ENCODE results near the gene RALB. TPM values are rescaled to one million over a fixed set of nuclear protein-coding genes. Genes with fewer than 3 reads are reported as not detected.

RALB gene
- 25.4 and 26.7 TPM in 2 replicates for total RNA-seq
- long read RNA-seq, transcript RALB-201 (5 exons, 2,344 nt) = major isoform, 70 of 142 reads
- long read RNA-seq, transcript RALB-203 (5 exons, 1,252 nt) = minor isoform, 47 of 142 reads
- long read RNA-seq, partial matches to known transcripts = 17 of 142 reads
- long read RNA-seq, other reads (novel, unspliced or antisense) = 7 of 142 reads

GRCh38 chr2:120252225-120253020, at the start of gene RALB:
RALB (plus strand) TSS chr2:120252852; CDS start chr2:120278665, 25,813 bp downstream.
- peaks cover 22% of the 10 kb centered on the region for H3K27me3 Mint-ChIP-seq (ENCODE audit: unreplicated experiment)
- H3K9me3 Mint-ChIP-seq (ENCODE audit: unreplicated experiment) = no peaks in the 10 kb centered on the region
- peaks cover 25% of the 10 kb centered on the region for H3K4me1 Mint-ChIP-seq (ENCODE audit: unreplicated experiment)
- peak within 1 kb of the TSS; percentile 80 for H3K27ac Mint-ChIP-seq (ENCODE audit: unreplicated experiment)
- peak within 1 kb of the TSS; percentile 99 for H3K4me3 Mint-ChIP-seq (ENCODE audit: unreplicated experiment)
- peaks cover 4% of the 10 kb centered on the region for H3K36me3 Mint-ChIP-seq (ENCODE audit: unreplicated experiment)
- DNase-seq (ENCODE audit: extremely low spot score, unreplicated experiment) = peak; percentile 99
- TF ChIP-seq CTCF (IDR thresholded peaks at IDR 0.05) = no peak

GRCh38 chr2:120203251-120204021, 49.2 kb upstream of the RALB start:
- Mint-ChIP-seq H3K4me1 (ENCODE audit: unreplicated experiment) (no peaks in the 10 kb centered on the region), H3K4me3 (ENCODE audit: unreplicated experiment) (no peak overlapping the region), H3K27me3 (ENCODE audit: unreplicated experiment) (no peaks in the 10 kb centered on the region), H3K9me3 (ENCODE audit: unreplicated experiment) (peaks cover 10% of the 10 kb centered on the region), H3K27ac (ENCODE audit: unreplicated experiment) (no peak overlapping the region), H3K36me3 (ENCODE audit: unreplicated experiment) (no peaks in the 10 kb centered on the region)
- peak; percentile 74 for DNase-seq (ENCODE audit: extremely low spot score, unreplicated experiment)
- TF ChIP-seq CTCF (IDR thresholded peaks at IDR 0.05) = no peak

GRCh38 chr2:120204022-120204405, 48.6 kb upstream of the RALB start:
- Mint-ChIP-seq H3K36me3 (ENCODE audit: unreplicated experiment) (no peaks in the 10 kb centered on the region), H3K27me3 (ENCODE audit: unreplicated experiment) (no peaks in the 10 kb centered on the region), H3K27ac (ENCODE audit: unreplicated experiment) (no peak overlapping the region), H3K4me1 (ENCODE audit: unreplicated experiment) (no peaks in the 10 kb centered on the region), H3K4me3 (ENCODE audit: unreplicated experiment) (no peak overlapping the region), H3K9me3 (ENCODE audit: unreplicated experiment) (peaks cover 4% of the 10 kb centered on the region)
- peak; percentile 73 for DNase-seq (ENCODE audit: extremely low spot score, unreplicated experiment)
- no peak for TF ChIP-seq CTCF (IDR thresholded peaks at IDR 0.05)

GRCh38 chr2:120204417-120204816, 48.2 kb upstream of the RALB start:
- Mint-ChIP-seq H3K9me3 (ENCODE audit: unreplicated experiment) (peaks cover under 1% of the 10 kb centered on the region), H3K4me3 (ENCODE audit: unreplicated experiment) (no peak overlapping the region), H3K36me3 (ENCODE audit: unreplicated experiment) (no peaks in the 10 kb centered on the region), H3K4me1 (ENCODE audit: unreplicated experiment) (no peaks in the 10 kb centered on the region), H3K27ac (ENCODE audit: unreplicated experiment) (no peak overlapping the region), H3K27me3 (ENCODE audit: unreplicated experiment) (no peaks in the 10 kb centered on the region)
- peak; percentile 66 for DNase-seq (ENCODE audit: extremely low spot score, unreplicated experiment)
- no peak for TF ChIP-seq CTCF (IDR thresholded peaks at IDR 0.05)
